Tibial nerve (tissue), 4 donors: ENCODE measurements around the gene AURKAIP1.

ENCODE experiments used
- EP300 ChIP-seq, 2 donors: sonication (generic); formaldehyde crosslinking; IDR thresholded peaks; one replicate each; pipeline ENCODE4 v1.6.1; 2017; ENCODE audit warnings: antibody characterized with exemption in 2 of 2, mild to moderate bottlenecking in 1 of 2
- TF ChIP-seq, protein P1 (sequence below), 5 experiments: fragments of 200-600 bp in 3 of 5; fragments of 450-650 bp in 2 of 5; sonication (generic) in 3 of 5; IDR thresholded peaks; one replicate each; pipeline ENCODE4 v1.5.1; 2016 to 2019; ENCODE audit warnings: antibody characterized with exemption in 5 of 5, mild to moderate bottlenecking in 3 of 5, moderate library complexity in 2 of 5

DNA sequence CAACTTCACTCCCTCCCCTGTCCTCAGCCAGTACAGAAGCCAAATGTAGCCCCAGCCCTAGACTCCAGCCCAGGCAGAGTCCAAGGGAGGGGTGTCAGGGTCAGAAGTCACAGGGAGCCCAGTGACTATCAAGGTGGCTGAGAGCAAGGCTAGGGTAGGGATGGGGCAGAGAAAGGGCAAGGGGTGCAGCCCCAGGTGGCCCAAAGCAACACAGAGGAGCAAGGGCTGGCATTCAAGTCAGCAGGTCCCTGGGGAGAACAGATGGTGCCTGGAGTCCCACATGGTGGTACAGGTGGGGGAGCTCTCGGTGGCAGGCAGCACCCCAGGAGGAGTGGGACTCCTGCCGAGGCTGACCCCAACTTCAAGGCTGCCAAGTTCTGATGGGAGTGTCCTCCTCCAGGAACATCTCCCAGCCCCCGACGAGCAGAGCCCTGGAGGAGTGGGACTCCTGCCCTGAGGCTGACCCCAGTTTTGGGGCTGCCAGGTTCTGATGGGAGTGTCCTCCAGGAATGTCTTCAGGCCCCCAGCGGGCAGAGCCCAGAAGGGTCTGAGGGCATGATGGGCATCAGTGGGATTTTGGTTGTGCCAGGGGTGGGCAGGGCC, 22.1 kb downstream of the AURKAIP1 start:
- TF ChIP-seq, protein P1, sequence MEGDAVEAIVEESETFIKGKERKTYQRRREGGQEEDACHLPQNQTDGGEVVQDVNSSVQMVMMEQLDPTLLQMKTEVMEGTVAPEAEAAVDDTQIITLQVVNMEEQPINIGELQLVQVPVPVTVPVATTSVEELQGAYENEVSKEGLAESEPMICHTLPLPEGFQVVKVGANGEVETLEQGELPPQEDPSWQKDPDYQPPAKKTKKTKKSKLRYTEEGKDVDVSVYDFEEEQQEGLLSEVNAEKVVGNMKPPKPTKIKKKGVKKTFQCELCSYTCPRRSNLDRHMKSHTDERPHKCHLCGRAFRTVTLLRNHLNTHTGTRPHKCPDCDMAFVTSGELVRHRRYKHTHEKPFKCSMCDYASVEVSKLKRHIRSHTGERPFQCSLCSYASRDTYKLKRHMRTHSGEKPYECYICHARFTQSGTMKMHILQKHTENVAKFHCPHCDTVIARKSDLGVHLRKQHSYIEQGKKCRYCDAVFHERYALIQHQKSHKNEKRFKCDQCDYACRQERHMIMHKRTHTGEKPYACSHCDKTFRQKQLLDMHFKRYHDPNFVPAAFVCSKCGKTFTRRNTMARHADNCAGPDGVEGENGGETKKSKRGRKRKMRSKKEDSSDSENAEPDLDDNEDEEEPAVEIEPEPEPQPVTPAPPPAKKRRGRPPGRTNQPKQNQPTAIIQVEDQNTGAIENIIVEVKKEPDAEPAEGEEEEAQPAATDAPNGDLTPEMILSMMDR (IDR thresholded peaks at IDR 0.05), result no peak
- no peak for TF ChIP-seq EP300 (IDR thresholded peaks at IDR 0.05)
